NCI-H2171 treated with DMSO at 0.1 percent for 48 hours (cell line): ENCODE measurements around the gene SLK.

Source experiments
- DNase-seq: peaks from one replicate; lab custom pipeline; 2025; lab: John Stamatoyannopoulos, UW

The SLK gene

GRCh38 chr10:104053201-104053600 lies 86.3 kb downstream of the SLK start:
- no peak for DNase-seq

DNA sequence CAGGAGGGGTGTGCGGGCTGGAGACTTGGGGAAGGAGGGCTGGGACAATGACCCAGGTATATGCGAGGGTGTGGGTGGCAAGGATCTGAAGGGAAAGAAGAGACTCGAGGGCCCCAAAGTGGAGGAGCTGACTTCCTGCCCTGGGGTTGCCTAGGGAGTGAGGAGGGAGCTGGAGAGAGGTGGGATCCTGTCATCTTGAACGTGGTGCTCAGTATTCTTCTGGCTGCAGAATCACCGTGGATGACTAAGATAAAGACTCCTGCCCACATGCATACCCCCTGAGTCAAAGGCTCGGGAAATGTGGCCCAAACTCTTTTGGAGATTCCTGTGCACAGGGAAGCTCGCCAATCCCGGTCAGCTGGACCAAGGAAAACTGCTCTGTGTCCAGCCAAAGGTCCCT lies 87.5 kb downstream of the SLK start:
- DNase-seq, result no peak

GRCh38 chr10:104056619-104057273 lies 89.8 kb downstream of the SLK start:
- no peak for DNase-seq

- DNase-seq, result no peak
These were observed 90.8 kb downstream of the SLK start for GRCh38 chr10:104057717-104058116.

DNA sequence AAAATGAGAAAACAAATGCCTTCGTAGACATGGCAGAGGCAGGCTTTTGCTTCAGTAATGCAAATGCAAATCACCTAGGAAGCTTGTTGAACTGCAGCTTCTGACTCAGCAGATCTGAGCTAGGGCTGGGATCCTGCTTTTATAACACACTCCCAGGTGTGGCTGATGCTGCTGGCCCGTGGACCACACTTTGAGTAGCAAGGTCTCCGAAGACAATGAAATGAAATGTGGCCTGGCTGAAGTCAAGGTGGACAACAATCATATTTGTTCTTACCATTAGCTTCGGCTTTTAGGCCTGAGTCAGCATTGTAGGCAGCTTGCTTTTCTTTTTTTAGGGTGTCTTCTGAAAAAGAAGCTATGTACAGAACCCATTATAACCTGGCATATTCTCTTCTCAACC lies 92.4 kb downstream of the SLK start:
- no peak for DNase-seq

DNA sequence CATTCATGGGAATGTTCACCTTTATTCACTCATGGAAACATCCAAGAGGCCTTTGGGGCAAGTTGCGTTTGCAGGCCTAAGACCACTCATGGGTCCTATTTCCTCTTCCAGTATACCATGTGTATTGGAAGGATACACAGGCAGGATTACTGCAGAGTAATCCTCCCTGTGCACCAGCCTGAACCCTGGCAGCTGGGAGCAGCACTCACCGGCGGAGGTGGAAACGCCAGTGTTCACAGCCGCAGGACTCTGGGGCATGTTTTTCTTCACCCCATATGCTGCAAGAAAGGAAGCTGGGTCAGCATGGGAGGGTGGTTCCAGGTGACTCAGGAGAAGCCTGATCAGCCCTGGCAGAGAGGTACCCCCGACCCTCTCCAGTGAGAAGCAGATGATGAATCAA lies 94.3 kb downstream of the SLK start:
- DNase-seq, result no peak

DNA sequence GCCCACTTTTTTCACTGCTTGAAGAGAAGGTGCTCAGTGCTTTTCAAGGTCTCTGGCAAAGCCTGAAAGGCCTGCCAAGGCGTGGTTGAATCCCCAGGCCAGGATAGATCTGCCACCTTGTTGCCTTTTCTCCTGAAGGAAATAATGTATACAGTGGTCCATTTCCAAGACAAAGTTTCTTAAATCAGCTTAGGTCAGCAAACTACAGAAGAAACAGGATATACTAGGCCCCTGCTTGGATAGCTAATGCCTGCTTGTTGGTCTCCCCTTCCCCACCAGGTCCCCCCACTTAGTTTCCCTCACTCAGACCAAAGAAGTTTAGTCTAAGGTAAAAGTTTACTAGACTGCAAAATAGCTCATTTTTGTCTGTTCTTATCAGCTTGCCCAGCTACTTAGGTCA lies 98.8 kb downstream of the SLK start:
- no peak for DNase-seq

DNA sequence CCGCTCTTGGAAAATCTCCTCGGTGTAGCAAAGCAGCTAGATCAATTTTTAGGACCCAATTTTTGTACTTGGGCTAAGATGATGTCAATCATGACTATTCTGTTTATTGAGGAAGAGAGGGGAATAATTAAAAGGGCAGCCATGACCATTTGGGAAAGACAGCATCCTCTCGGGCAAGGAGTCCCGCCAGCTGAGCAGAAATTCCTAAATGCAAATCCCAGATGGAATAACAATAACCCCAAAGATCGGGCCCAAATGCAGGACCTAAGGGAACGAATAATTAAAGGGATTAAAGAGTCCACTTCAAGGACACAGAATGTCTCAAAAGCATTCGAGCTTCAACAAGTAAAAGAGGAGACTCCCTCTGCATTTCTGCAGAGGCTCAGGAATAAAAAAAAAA lies 100.0 kb downstream of the SLK start:
- DNase-seq, result no peak

DNA sequence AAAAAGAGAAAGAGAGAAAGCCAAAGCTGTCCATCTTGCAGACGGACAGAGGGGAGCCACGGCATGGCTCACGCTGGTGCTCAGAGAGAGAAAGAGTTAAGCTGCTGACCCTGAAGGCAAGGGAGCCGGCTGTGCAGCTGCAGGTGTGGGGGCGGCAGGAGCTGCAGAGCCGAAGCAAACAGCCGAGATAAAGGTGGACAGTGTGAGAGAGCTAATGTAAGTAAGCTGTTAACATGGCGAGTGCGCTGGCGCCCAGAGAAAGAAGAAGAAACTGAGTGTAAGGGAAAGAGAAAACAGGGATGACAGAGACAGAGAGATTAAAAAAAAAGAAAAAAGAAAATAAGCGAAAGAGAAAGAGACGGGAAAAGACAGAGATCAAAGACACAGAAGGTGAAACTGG lies 100.6 kb downstream of the SLK start:
- DNase-seq, result no peak

DNA sequence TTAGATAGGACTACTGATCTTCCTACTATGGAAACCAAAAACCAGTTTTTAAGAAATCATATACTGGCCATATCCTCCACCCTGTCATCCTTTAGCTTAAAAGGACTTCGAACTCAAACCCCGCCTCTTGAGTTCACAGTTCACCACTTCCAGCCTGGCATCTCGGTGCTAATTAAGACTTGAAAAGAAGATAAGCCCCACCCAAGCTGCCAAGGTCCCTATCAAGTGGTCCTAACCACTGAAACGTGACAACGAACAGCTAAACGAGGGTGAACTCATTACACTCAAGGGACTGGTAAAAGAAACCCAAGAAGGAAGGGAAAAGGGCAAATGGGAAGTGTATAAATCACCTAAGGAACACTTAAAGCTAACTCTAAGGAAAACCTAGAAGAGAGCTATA lies 102.7 kb downstream of the SLK start:
- peak; percentile 35 for DNase-seq

- DNase-seq, result no peak
These were observed 105.8 kb downstream of the SLK start for GRCh38 chr10:104072786-104073185.

DNA sequence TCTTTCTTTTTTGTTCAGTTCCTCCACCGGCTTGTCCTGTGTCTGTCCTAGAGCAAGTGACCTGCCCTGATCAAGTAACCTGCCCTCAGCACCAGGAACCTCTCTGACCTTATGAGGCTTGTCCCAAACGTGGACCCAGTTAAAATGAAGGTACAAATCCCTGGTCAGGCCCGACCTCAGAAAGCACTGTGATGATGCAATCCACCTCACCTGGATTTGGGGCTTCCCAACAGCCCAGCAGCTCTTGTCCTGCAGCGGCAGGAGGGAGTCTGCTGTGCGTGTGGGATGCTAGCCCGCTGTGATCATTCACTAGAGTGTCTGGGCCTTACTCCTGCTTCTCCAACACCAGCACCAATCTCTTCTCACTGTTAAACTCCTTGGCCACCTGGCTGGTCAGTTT lies 107.6 kb downstream of the SLK start:
- no peak for DNase-seq

DNA sequence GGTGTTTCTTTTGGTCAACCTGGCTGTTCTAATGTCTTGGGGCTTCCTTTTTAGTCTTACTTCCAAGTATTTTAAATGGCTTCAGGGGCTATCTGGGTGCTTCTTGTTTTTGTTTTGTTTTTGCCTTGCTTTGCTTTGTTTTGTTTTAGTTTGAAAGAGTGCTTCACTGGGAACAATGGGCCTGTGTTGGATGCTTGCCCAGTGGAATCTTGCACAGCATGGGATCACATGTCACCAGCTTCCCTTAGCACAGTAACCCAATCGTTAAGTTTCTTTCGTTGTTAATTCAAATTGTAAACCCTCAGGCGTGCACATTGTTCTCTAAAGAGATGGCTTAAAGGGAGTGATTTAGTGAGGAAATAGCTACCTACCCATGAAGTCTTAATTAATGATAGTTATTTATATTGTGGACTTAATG lies 109.8 kb downstream of the SLK start:
- DNase-seq, result peak; percentile 67

DNA sequence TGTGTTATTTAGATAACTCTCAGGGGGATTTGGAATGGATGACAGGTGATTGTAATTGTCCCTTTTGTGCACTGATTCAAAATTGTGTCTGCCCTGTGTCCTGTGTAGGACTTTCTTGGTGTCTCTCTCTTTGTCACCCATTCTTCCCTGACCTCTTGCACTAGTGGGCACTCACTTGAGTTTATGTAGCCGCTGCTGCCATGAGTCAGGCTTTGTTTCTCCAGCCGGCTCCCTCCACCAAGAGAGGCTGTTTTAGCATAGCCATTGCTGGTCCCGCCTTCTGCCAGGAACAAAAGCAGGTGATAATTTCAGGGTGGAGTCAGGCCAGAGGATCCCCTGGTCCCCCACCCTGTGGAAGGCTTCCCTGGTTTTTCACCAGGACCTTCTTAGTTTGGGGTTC lies 110.3 kb downstream of the SLK start:
- DNase-seq, result no peak

- DNase-seq, result no peak
These were observed 110.8 kb downstream of the SLK start for GRCh38 chr10:104077663-104078151.
